ENCODE data around the gene STYK1.
A peak's percentile ranks its signal among the peaks of the same experiment; 100 is the strongest.

STYK1 gene

DNA sequence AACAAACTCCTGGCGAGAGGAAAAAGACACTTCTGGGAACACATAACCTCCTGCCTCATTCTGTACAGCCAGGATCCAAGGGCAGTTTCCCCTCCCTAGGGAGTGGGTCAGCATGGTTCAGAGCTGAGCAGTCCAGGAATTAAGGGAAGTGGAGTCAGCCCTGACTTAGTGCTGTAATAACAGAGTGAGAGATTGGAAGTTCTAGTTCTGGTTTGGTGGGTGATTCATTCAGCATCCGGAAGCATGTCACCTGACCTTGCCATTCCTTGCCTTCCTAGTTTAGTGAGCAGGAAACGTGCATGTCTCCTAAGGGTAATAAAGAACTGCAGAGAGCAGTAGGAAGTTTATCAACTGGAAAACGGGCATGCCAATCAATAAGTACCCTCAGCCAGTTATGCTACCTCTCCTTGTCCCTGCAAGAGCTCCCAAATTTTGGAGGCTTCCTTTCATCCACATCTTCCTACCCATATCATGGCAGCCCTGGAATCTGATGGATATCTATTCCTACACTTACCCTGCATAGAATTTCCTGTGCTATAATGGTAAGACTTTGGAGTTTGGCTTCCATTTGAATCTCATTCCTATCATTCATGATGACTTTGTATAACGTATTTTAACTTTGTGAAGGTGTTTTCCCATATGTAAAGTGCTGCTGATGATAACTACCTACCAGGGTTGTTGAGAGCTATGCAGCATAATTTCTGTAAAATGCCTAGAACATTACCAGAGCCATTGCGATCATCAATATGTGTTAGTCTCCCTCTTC lies 31.9 kb downstream of the STYK1 start:
- no peak for DNase-seq
- POLR2A ChIA-PET, result no interaction called here

DNA sequence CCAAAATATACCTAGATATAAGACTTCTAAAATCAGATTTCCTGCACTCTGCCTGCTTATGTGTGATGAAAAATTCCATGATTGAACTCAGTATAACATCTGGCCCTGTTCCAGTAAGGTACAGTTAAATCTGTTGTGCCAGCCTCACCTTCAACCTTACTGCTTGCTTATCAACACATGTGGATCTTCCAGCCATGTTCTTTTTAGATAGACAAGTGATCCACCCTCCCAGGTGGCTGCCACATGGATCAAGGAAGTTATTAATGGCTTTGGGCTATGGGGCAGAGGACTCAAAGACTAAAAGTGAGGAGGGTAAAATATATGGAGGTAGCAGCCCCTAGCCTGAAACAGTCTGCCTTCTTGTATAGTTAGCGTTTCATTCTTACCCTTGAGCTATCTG lies 35.1 kb downstream of the STYK1 start:
- POLR2A ChIA-PET, result no interaction called here
- Histone ChIP-seq H3K36me3 (ENCODE audit: control insufficient read depth in 4 of 4, insufficient read depth in 4 of 4, low read length in 3 of 4) (peaks cover 0 to 20% (median 2%) of the 10 kb centered on the region in 4 experiments), H3K27me3 (replicated peaks in 2 of 5; ENCODE audit: control insufficient read depth in 4 of 5, insufficient read depth in 5 of 5, low read length in 4 of 5) (no peaks in the 10 kb centered on the region), H3K4me3 (ENCODE audit: control insufficient read depth in 1 of 7, extremely low read depth in 1 of 7, insufficient read depth in 4 of 7, low read depth in 2 of 7, low read length in 6 of 7) (no peak overlapping the region), H3K4me1 (ENCODE audit: control extremely low read depth in 1 of 4, control insufficient read depth in 4 of 4, insufficient read depth in 4 of 4, low read length in 3 of 4) (peaks cover 0 to 10% (median 3%) of the 10 kb centered on the region in 4 experiments), H3K27ac (ENCODE audit: insufficient read depth in 1 of 2, low read depth in 1 of 2, low read length in 2 of 2, poor library complexity in 1 of 2, severe bottlenecking in 2 of 2) (no peak overlapping the region), H3K9me3 (ENCODE audit: control extremely low read depth in 1 of 5, control insufficient read depth in 4 of 5, insufficient read depth in 2 of 5, low read depth in 1 of 5, low read length in 4 of 5) (no peaks in the 10 kb centered on the region)
- DNase-seq, result no peak
- CTCF ChIA-PET, result no interaction called here
- WGBS (ENCODE audit: insufficient coverage), result no CpG with 5 or more reads among the region's 1 CpG

More for the DNA sequence above, 31.9 kb downstream of the STYK1 start:
- Histone ChIP-seq H3K4me3 (ENCODE audit: control insufficient read depth in 1 of 7, extremely low read depth in 1 of 7, insufficient read depth in 4 of 7, low read depth in 2 of 7, low read length in 6 of 7) (no peak overlapping the region), H3K27me3 (replicated peaks in 2 of 5; ENCODE audit: control insufficient read depth in 4 of 5, insufficient read depth in 5 of 5, low read length in 4 of 5) (no peaks in the 10 kb centered on the region), H3K27ac (ENCODE audit: insufficient read depth in 1 of 2, low read depth in 1 of 2, low read length in 2 of 2, poor library complexity in 1 of 2, severe bottlenecking in 2 of 2) (no peak overlapping the region), H3K36me3 (ENCODE audit: control insufficient read depth in 4 of 4, insufficient read depth in 4 of 4, low read length in 3 of 4) (peaks cover 0 to 14% (median 1%) of the 10 kb centered on the region in 4 experiments), H3K4me1 (ENCODE audit: control extremely low read depth in 1 of 4, control insufficient read depth in 4 of 4, insufficient read depth in 4 of 4, low read length in 3 of 4) (no peaks in the 10 kb centered on the region), H3K9me3 (ENCODE audit: control extremely low read depth in 1 of 5, control insufficient read depth in 4 of 5, insufficient read depth in 2 of 5, low read depth in 1 of 5, low read length in 4 of 5) (peaks cover 3 to 18% (median 9%) of the 10 kb centered on the region in 5 experiments)
- 100% methylated on average over 3 of the region's 6 CpGs for WGBS (ENCODE audit: insufficient coverage)
- CTCF ChIA-PET, result interaction anchor here (1.8 kb wide), 1 partner anchor 13 kb away, joined by 6 read pairs; no protein-coding TSS in a partner anchor

GRCh38 chr12:10636611-10637010 lies 37.2 kb downstream of the STYK1 start:
- Histone ChIP-seq H3K4me3 (ENCODE audit: control insufficient read depth in 1 of 7, extremely low read depth in 1 of 7, insufficient read depth in 4 of 7, low read depth in 2 of 7, low read length in 6 of 7) (no peak overlapping the region), H3K4me1 (ENCODE audit: control extremely low read depth in 1 of 4, control insufficient read depth in 4 of 4, insufficient read depth in 4 of 4, low read length in 3 of 4) (peaks cover 0 to 10% (median 3%) of the 10 kb centered on the region in 4 experiments), H3K9me3 (ENCODE audit: control extremely low read depth in 1 of 5, control insufficient read depth in 4 of 5, insufficient read depth in 2 of 5, low read depth in 1 of 5, low read length in 4 of 5) (no peaks in the 10 kb centered on the region), H3K27me3 (replicated peaks in 2 of 5; ENCODE audit: control insufficient read depth in 4 of 5, insufficient read depth in 5 of 5, low read length in 4 of 5) (no peaks in the 10 kb centered on the region), H3K36me3 (ENCODE audit: control insufficient read depth in 4 of 4, insufficient read depth in 4 of 4, low read length in 3 of 4) (peaks cover 0 to 23% (median 4%) of the 10 kb centered on the region in 4 experiments), H3K27ac (ENCODE audit: insufficient read depth in 1 of 2, low read depth in 1 of 2, low read length in 2 of 2, poor library complexity in 1 of 2, severe bottlenecking in 2 of 2) (no peak overlapping the region)
- POLR2A ChIA-PET, result no interaction called here
- no peak for DNase-seq
- WGBS (ENCODE audit: insufficient coverage), result 100% methylated on average over 3 of the region's 6 CpGs
- CTCF ChIA-PET, result no interaction called here

GRCh38 chr12:10636124-10636523 lies 37.7 kb downstream of the STYK1 start:
- 100% methylated on average over 1 of the region's 3 CpGs for WGBS (ENCODE audit: insufficient coverage)
- no peaks in the 10 kb centered on the region for H3K27me3 ChIP-seq (replicated peaks in 2 of 5; ENCODE audit: control insufficient read depth in 4 of 5, insufficient read depth in 5 of 5, low read length in 4 of 5)
- CTCF ChIA-PET, result no interaction called here
- POLR2A ChIA-PET, result no interaction called here
- H3K4me1 ChIP-seq (ENCODE audit: control extremely low read depth in 1 of 4, control insufficient read depth in 4 of 4, insufficient read depth in 4 of 4, low read length in 3 of 4), result peaks cover 0 to 10% (median 3%) of the 10 kb centered on the region in 4 experiments
- H3K36me3 ChIP-seq (ENCODE audit: control insufficient read depth in 4 of 4, insufficient read depth in 4 of 4, low read length in 3 of 4), result peaks cover 0 to 24% (median 4%) of the 10 kb centered on the region in 4 experiments
- no peak for DNase-seq
- no peaks in the 10 kb centered on the region for H3K9me3 ChIP-seq (ENCODE audit: control extremely low read depth in 1 of 5, control insufficient read depth in 4 of 5, insufficient read depth in 2 of 5, low read depth in 1 of 5, low read length in 4 of 5)
- H3K4me3 ChIP-seq (ENCODE audit: control insufficient read depth in 1 of 7, extremely low read depth in 1 of 7, insufficient read depth in 4 of 7, low read depth in 2 of 7, low read length in 6 of 7), result no peak overlapping the region
- no peak overlapping the region for H3K27ac ChIP-seq (ENCODE audit: insufficient read depth in 1 of 2, low read depth in 1 of 2, low read length in 2 of 2, poor library complexity in 1 of 2, severe bottlenecking in 2 of 2)

DNA sequence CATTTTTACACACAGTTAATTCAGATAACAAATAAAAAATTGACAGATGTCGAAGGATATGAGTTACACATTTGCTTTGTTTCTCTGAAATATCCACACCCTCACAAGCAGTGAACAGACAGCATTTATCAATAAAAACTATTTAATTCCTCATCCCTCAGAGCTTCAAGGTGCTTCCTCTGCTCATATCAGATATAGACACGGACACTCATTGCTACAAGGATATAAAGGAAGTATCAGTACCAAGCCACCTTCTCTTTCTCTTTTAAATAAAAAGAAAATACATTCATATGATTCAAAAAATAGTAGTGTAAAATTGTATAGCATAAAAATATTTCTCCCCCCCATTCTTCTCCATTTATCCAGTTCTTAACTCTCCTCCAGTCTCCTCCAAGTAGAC lies 38.5 kb downstream of the STYK1 start:
- peak in 2 of 3 donors; percentile 55 to 79 for DNase-seq
- peaks cover 0 to 24% (median 4%) of the 10 kb centered on the region in 4 experiments for H3K36me3 ChIP-seq (ENCODE audit: control insufficient read depth in 4 of 4, insufficient read depth in 4 of 4, low read length in 3 of 4)
- no peak overlapping the region for H3K4me3 ChIP-seq (ENCODE audit: control insufficient read depth in 1 of 7, extremely low read depth in 1 of 7, insufficient read depth in 4 of 7, low read depth in 2 of 7, low read length in 6 of 7)
- no peak overlapping the region for H3K27ac ChIP-seq (ENCODE audit: insufficient read depth in 1 of 2, low read depth in 1 of 2, low read length in 2 of 2, poor library complexity in 1 of 2, severe bottlenecking in 2 of 2)
- H3K4me1 ChIP-seq (ENCODE audit: control extremely low read depth in 1 of 4, control insufficient read depth in 4 of 4, insufficient read depth in 4 of 4, low read length in 3 of 4), result peaks cover 0 to 10% (median 3%) of the 10 kb centered on the region in 4 experiments
- no peaks in the 10 kb centered on the region for H3K27me3 ChIP-seq (replicated peaks in 2 of 5; ENCODE audit: control insufficient read depth in 4 of 5, insufficient read depth in 5 of 5, low read length in 4 of 5)
- no peaks in the 10 kb centered on the region for H3K9me3 ChIP-seq (ENCODE audit: control extremely low read depth in 1 of 5, control insufficient read depth in 4 of 5, insufficient read depth in 2 of 5, low read depth in 1 of 5, low read length in 4 of 5)
- CTCF ChIA-PET, result interaction anchor here (0.6 to 1.1 kb wide), 2 partner anchors 37 to 611 kb away, joined by 3 read pairs; no protein-coding TSS in a partner anchor
- WGBS (ENCODE audit: insufficient coverage), result 100% methylated on average over 1 of the region's 2 CpGs
- POLR2A ChIA-PET, result no interaction called here

GRCh38 chr12:10634427-10634826 lies 39.4 kb downstream of the STYK1 start:
- POLR2A ChIA-PET, result no interaction called here

DNA sequence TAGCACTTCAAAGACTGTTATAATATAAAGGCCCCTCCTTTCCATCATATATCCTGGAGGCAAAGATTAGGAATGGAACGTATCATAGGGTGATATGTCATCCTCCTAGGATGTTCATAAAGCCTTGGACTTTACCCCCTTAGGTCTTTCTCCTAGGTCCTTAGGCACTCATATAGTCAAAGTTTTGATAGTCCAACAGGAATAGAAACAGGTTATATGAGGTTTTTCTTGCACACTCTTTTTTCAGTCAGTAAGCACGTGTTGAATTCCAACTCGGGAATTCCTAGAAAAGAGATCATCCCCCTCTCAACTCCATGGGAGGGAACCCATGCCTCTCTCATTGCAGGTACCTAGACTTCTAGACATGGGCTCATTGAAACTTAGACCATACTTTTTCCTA lies 40.3 kb downstream of the STYK1 start:
- H3K4me1 ChIP-seq (ENCODE audit: control extremely low read depth in 1 of 4, control insufficient read depth in 4 of 4, insufficient read depth in 4 of 4, low read length in 3 of 4), result peaks cover 0 to 10% (median 3%) of the 10 kb centered on the region in 4 experiments
- 100% methylated on average over 3 of the region's 3 CpGs for WGBS (ENCODE audit: insufficient coverage)
- CTCF ChIA-PET, result interaction anchor here (1.3 kb wide), 1 partner anchor 10 kb away, joined by 3 read pairs; no protein-coding TSS in a partner anchor
- H3K4me3 ChIP-seq (ENCODE audit: control insufficient read depth in 1 of 7, extremely low read depth in 1 of 7, insufficient read depth in 4 of 7, low read depth in 2 of 7, low read length in 6 of 7), result no peak overlapping the region
- H3K36me3 ChIP-seq (ENCODE audit: control insufficient read depth in 4 of 4, insufficient read depth in 4 of 4, low read length in 3 of 4), result peaks cover 3 to 30% (median 4%) of the 10 kb centered on the region in 4 experiments
- no peaks in the 10 kb centered on the region for H3K9me3 ChIP-seq (ENCODE audit: control extremely low read depth in 1 of 5, control insufficient read depth in 4 of 5, insufficient read depth in 2 of 5, low read depth in 1 of 5, low read length in 4 of 5)
- no peak overlapping the region for H3K27ac ChIP-seq (ENCODE audit: insufficient read depth in 1 of 2, low read depth in 1 of 2, low read length in 2 of 2, poor library complexity in 1 of 2, severe bottlenecking in 2 of 2)
- POLR2A ChIA-PET, result no interaction called here
- no peaks in the 10 kb centered on the region for H3K27me3 ChIP-seq (replicated peaks in 2 of 5; ENCODE audit: control insufficient read depth in 4 of 5, insufficient read depth in 5 of 5, low read length in 4 of 5)
- no peak for DNase-seq

More at GRCh38 chr12:10634427-10634826, 39.4 kb downstream of the STYK1 start:
- H3K9me3 ChIP-seq (ENCODE audit: control extremely low read depth in 1 of 5, control insufficient read depth in 4 of 5, insufficient read depth in 2 of 5, low read depth in 1 of 5, low read length in 4 of 5), result no peaks in the 10 kb centered on the region
- H3K36me3 ChIP-seq (ENCODE audit: control insufficient read depth in 4 of 4, insufficient read depth in 4 of 4, low read length in 3 of 4), result peaks cover 0 to 27% (median 4%) of the 10 kb centered on the region in 4 experiments
- peaks cover 0 to 10% (median 3%) of the 10 kb centered on the region in 4 experiments for H3K4me1 ChIP-seq (ENCODE audit: control extremely low read depth in 1 of 4, control insufficient read depth in 4 of 4, insufficient read depth in 4 of 4, low read length in 3 of 4)
- CTCF ChIA-PET, result interaction anchor here (1.1 to 1.3 kb wide), 2 partner anchors 9 to 38 kb away, joined by 3 read pairs; no protein-coding TSS in a partner anchor
- no peak for DNase-seq
- no peak overlapping the region for H3K27ac ChIP-seq (ENCODE audit: insufficient read depth in 1 of 2, low read depth in 1 of 2, low read length in 2 of 2, poor library complexity in 1 of 2, severe bottlenecking in 2 of 2)
- no peaks in the 10 kb centered on the region for H3K27me3 ChIP-seq (replicated peaks in 2 of 5; ENCODE audit: control insufficient read depth in 4 of 5, insufficient read depth in 5 of 5, low read length in 4 of 5)
- H3K4me3 ChIP-seq (ENCODE audit: control insufficient read depth in 1 of 7, extremely low read depth in 1 of 7, insufficient read depth in 4 of 7, low read depth in 2 of 7, low read length in 6 of 7), result no peak overlapping the region
- WGBS (ENCODE audit: insufficient coverage), result 100% methylated on average over 4 of the region's 5 CpGs

All from common myeloid progenitor, CD34-positive (primary cell).